Osteocyte (in vitro differentiated cells): Measurements from ENCODE around the gene FDXR. TPM values are rescaled to one million over a fixed set of nuclear protein-coding genes. Genes with fewer than 3 reads are reported as not detected.
A peak's percentile ranks its signal among the peaks of the same experiment; 100 is the strongest.

Source experiments
- DNase-seq: peaks from one replicate; pipeline ENCODE4 v3.0.0; 2021; ENCODE audit warnings: mixed read lengths; ENCODE audit not compliant: unreplicated experiment; ENCODE audit errors: extremely low spot score
- H3K27ac Mint-ChIP-seq: one replicate; pipeline ENCODE4 v1.8.0; 2021; ENCODE audit warnings: mild to moderate bottlenecking, mixed read lengths; ENCODE audit not compliant: unreplicated experiment
- H3K27me3 Mint-ChIP-seq: one replicate; pipeline ENCODE4 v1.8.0; 2021; ENCODE audit warnings: mixed read lengths; ENCODE audit not compliant: unreplicated experiment
- H3K36me3 Mint-ChIP-seq: one replicate; pipeline ENCODE4 v1.8.0; 2021; ENCODE audit warnings: mixed read lengths; ENCODE audit not compliant: unreplicated experiment
- H3K4me1 Mint-ChIP-seq: one replicate; pipeline ENCODE4 v1.8.0; 2021; ENCODE audit warnings: mixed read lengths; ENCODE audit not compliant: unreplicated experiment
- H3K4me3 Mint-ChIP-seq: one replicate; pipeline ENCODE4 v1.8.0; 2021; ENCODE audit warnings: mild to moderate bottlenecking, moderate library complexity, mixed read lengths; ENCODE audit not compliant: unreplicated experiment
- H3K9me3 Mint-ChIP-seq: one replicate; pipeline ENCODE4 v1.8.0; 2021; ENCODE audit warnings: mixed read lengths; ENCODE audit not compliant: unreplicated experiment
- total RNA-seq: library from RNA; stranded (reverse); gene quantifications from 2 replicates; pipeline ENCODE4 v1.2.1, GENCODE V29; 2021
- TF ChIP-seq, protein P1 (sequence below): fragments of 200-600 bp; sonication (generic); IDR thresholded peaks from 2 replicates; pipeline ENCODE4 v1.5.0; 2021; ENCODE audit warnings: antibody characterized with exemption, mild to moderate bottlenecking, moderate library complexity

The FDXR gene
- total RNA-seq, 1 donor from 2014 or later: 11.2 TPM

DNA sequence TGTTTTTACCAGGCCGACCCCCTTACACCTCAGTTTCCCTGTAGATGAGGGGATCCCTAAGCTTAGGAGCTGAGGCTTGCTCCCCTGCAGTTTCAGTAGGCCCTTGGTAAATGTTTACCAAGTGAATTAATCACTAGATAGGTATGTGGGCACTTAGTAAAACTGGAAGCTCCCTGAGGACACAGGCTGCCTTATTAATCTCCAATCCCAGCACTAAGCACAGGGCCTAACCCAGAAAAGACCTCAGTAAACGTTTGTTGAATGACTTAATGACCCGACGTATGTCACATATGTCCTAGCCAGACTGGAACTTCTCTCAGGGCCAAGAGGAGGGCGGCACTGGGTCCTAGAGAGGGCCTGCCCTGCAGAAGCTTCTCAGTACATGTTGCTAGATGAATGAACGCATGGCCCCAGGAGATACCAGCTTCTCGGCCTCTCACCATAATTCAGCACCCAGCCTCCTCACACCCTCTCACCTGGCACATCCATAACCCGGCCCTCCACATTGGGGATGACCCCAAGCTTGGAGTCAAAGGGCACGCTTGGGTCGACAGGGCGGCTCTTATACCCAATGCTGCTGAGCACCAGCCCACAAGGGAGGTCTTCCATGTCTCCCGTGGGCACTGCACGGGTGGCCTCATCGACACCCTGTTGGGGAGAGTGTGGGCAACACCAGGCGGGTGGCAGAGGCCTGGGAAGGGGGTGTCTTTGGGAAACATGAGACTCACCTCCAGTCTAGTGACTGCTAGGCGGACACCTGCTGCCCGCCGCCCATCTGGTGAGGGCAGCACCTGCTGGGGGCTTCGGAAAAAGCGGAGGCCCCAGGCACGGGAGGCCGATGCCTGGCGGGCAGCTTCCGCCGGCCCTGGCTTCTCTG lies 9.1 kb downstream of the FDXR start:
- no peak overlapping the region for H3K4me3 Mint-ChIP-seq
- H3K36me3 Mint-ChIP-seq: peaks cover 5% of the 10 kb centered on the region
- peaks cover 20% of the 10 kb centered on the region for H3K27me3 Mint-ChIP-seq
- TF ChIP-seq, protein P1, sequence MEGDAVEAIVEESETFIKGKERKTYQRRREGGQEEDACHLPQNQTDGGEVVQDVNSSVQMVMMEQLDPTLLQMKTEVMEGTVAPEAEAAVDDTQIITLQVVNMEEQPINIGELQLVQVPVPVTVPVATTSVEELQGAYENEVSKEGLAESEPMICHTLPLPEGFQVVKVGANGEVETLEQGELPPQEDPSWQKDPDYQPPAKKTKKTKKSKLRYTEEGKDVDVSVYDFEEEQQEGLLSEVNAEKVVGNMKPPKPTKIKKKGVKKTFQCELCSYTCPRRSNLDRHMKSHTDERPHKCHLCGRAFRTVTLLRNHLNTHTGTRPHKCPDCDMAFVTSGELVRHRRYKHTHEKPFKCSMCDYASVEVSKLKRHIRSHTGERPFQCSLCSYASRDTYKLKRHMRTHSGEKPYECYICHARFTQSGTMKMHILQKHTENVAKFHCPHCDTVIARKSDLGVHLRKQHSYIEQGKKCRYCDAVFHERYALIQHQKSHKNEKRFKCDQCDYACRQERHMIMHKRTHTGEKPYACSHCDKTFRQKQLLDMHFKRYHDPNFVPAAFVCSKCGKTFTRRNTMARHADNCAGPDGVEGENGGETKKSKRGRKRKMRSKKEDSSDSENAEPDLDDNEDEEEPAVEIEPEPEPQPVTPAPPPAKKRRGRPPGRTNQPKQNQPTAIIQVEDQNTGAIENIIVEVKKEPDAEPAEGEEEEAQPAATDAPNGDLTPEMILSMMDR: no peak
- no peak overlapping the region for H3K27ac Mint-ChIP-seq
- H3K9me3 Mint-ChIP-seq: no peaks in the 10 kb centered on the region
- DNase-seq: no peak
- H3K4me1 Mint-ChIP-seq: peaks cover 19% of the 10 kb centered on the region

DNA sequence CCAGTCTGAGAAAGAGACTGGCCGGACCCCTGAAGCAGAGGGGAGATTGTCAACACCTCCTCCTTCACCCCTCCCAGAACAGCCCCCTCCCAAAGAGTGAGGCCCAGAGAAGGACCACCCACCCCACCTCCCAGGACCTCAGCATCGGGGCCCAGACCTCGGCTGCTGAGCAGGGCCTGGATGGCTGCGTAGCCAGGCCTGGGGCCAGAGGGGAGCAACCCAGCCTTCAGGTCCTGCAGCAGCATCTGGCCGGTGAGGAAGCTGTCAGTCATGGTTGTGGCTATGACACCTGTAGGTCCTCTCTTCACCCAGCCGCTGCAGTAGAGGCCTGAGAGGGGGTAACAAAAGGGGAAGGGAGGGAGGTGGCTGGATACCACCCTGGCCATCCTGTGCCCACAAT lies 9.9 kb downstream of the FDXR start:
- Mint-ChIP-seq H3K36me3 (peaks cover 5% of the 10 kb centered on the region), H3K27ac (no peak overlapping the region), H3K4me1 (peaks cover 19% of the 10 kb centered on the region), H3K4me3 (no peak overlapping the region), H3K9me3 (no peaks in the 10 kb centered on the region), H3K27me3 (peaks cover 24% of the 10 kb centered on the region)
- no peak for DNase-seq
- TF ChIP-seq, protein P1: no peak

DNA sequence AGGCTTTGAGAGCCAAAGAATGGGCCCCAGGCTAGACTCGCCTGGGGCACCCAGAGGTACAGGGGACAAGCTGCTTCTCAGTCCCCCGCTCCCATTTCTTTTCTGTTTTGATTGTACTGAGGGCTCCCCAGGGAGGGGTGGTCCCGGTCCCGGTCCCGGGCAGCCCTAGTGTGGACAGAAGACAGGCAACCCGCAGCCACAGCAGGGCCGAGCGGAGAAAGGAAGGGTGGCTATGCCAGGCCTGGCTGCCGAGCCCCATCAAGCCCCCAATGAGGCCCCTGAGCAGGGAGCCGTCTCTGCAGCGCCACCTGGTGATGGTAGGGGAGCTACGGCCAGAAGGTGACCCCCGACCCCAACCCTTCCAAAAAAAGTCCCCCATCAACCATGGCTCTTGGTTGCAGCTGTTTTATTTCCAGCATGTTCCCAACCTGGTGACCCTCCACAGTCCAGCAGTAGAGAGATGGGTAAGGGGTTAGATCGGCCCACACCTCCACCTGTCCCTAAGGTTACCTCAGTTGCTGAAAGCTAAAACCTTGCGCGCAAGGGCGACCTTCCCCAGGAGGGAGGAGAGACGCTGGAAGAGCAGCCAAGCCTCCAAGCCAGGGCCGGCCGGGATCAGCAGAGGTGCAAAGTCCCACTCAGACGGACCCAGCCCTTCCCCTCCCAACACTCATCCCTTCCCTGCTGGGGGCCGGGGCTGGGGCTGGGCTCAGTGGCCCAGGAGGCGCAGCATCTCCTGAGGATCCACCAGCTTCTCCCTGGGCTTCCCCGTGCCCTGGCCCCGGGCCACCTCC lies 10.5 kb downstream of the FDXR start:
- Mint-ChIP-seq H3K4me1 (peaks cover 19% of the 10 kb centered on the region), H3K27me3 (peaks cover 29% of the 10 kb centered on the region), H3K27ac (no peak overlapping the region), H3K9me3 (no peaks in the 10 kb centered on the region), H3K36me3 (peaks cover 4% of the 10 kb centered on the region), H3K4me3 (peak overlapping the region; percentile 22)
- no peak for DNase-seq
- TF ChIP-seq, protein P1: peak; percentile 85

DNA sequence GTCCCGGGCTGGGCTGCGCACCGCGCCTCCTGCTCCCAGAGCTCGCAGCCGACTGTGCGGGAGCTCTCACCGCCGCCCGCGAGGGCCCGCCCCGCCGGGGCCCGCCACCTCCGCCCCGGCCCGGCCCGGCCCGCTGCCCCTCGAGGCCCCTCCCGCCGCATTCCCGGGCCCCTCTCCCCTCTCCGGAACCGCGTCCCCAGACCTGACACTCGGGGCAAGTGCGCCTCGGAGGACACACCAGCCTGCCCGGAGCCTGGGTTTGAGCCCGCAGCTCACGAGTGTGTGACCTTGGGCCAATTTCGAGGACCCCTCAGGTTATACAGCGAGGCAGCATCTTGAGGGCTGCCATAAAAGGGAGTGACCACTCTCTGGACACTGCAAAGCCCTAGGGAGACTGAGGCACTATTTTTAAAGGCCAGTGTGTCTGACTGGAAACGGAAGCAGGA lies 11.1 kb downstream of the FDXR start:
- Mint-ChIP-seq H3K4me3 (peak overlapping the region; percentile 22), H3K27ac (no peak overlapping the region), H3K4me1 (peaks cover 19% of the 10 kb centered on the region), H3K27me3 (peaks cover 36% of the 10 kb centered on the region), H3K36me3 (peaks cover 3% of the 10 kb centered on the region), H3K9me3 (no peaks in the 10 kb centered on the region)
- DNase-seq: no peak
- TF ChIP-seq, protein P1: no peak
